ENCODE data around the gene ECD. TPM values are rescaled to one million over a fixed set of nuclear protein-coding genes. Genes with fewer than 3 reads are reported as not detected.

ECD gene
- total and polyA plus RNA-seq, 2 of the 4 experiments (the other 2 are of a cell fraction) = 22.1 to 32.8 TPM

GRCh38 chr10:73161079-73161478, 6.7 kb downstream of the ECD start:
- no peak overlapping the region for H2BK120ac ChIP-seq (ENCODE audit: low read depth, low read length)
- H3K27ac ChIP-seq (ENCODE audit: insufficient read depth, low read length) = no peak overlapping the region
- no peak overlapping the region for H2AK9ac ChIP-seq (replicated peaks; ENCODE audit: low read depth, low read length, poor library complexity)
- H3K4ac ChIP-seq (ENCODE audit: low read depth, low read length) = no peak overlapping the region
- DNase-seq (no peak), ATAC-seq (ENCODE audit: low read depth) (no peak)
- no TSS peak for BruUV-seq (replicated peaks)
- H3K56ac ChIP-seq (ENCODE audit: extremely low read depth, insufficient read depth, low read length) = no peak overlapping the region
- no peak overlapping the region for H3K4me3 ChIP-seq (ENCODE audit: insufficient read depth, low read depth, low read length)
- peaks cover 18 to 24% of the 10 kb centered on the region in 2 experiments for H3K79me1 ChIP-seq (ENCODE audit: low read depth in 1 of 2, low read length in 2 of 2)
- no peaks in the 10 kb centered on the region for H3K27me3 ChIP-seq (ENCODE audit: control insufficient read depth, insufficient read depth, low read length)
- no peak overlapping the region for H3K23ac ChIP-seq (ENCODE audit: low read depth, low read length)
- H4K8ac ChIP-seq (ENCODE audit: low read depth in 2 of 2, low read length in 2 of 2) = no peak overlapping the region
- dilution Hi-C loops (cut with HindIII; ENCODE audit: low sequenced_read_pairs, unreplicated experiment) (no loop called here), in situ Hi-C loops (cut with MboI; ENCODE audit: low sequenced_read_pairs) (no loop called here), intact Hi-C loops (cut with micrococcal nuclease) (no loop called here)
- TF ChIP-seq CTCF (conservative IDR thresholded peaks at IDR 0.05; ENCODE audit: low read depth, low read length) (no peak), MAFK (IDR thresholded peaks at IDR 0.05; ENCODE audit: low read depth, low read length) (no peak), FOS (IDR thresholded peaks at IDR 0.05; ENCODE audit: low read depth, low read length) (no peak), MXI1 (IDR thresholded peaks at IDR 0.05; ENCODE audit: borderline replicate concordance, low read depth, low read length) (no peak)
- TF ChIP-seq, protein P1, sequence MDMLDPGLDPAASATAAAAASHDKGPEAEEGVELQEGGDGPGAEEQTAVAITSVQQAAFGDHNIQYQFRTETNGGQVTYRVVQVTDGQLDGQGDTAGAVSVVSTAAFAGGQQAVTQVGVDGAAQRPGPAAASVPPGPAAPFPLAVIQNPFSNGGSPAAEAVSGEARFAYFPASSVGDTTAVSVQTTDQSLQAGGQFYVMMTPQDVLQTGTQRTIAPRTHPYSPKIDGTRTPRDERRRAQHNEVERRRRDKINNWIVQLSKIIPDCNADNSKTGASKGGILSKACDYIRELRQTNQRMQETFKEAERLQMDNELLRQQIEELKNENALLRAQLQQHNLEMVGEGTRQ (IDR thresholded peaks at IDR 0.05; ENCODE audit: low read depth, low read length) = no peak
- H3K4me2 ChIP-seq (ENCODE audit: low read depth, low read length) = no peak overlapping the region
- ChIA-PET POLR2A (ENCODE audit: unreplicated experiment) (no interaction called here), CTCF (interaction anchor here (0.8 kb wide), 1 partner anchor 9 kb away, joined by 3 read pairs; no protein-coding TSS in a partner anchor)
- H3K9ac ChIP-seq (ENCODE audit: low read depth, low read length) = no peak overlapping the region
- H3K14ac ChIP-seq (replicated peaks; ENCODE audit: low read depth, low read length) = no peak overlapping the region
- peaks cover 10% of the 10 kb centered on the region; the same call in 1 of the 2 replicates for H4K20me1 ChIP-seq (ENCODE audit: insufficient read depth, low read length)
- WGBS, 2 experiments (ENCODE audit: extremely low coverage in 2 of 2, insufficient read length in 1 of 2) = no CpG with 5 or more reads among the region's 1 CpG
- H2AK5ac ChIP-seq (ENCODE audit: low read depth, low read length) = no peak overlapping the region
- H4K5ac ChIP-seq (ENCODE audit: low read depth, low read length) = no peak overlapping the region
- H3K9me1 ChIP-seq (ENCODE audit: insufficient read depth, low read length) = no peaks in the 10 kb centered on the region
- H3K18ac ChIP-seq (ENCODE audit: low read depth, low read length) = no peak overlapping the region
- no peak overlapping the region for H2AFZ ChIP-seq (replicated peaks; ENCODE audit: low read length, poor library complexity)
- H2BK5ac ChIP-seq (ENCODE audit: low read depth, low read length, poor library complexity, severe bottlenecking) = no peak overlapping the region
- H3K9me3 ChIP-seq (ENCODE audit: control insufficient read depth, insufficient read depth, low read length) = no peaks in the 10 kb centered on the region
- H2BK20ac ChIP-seq (ENCODE audit: low read depth, low read length) = no peak overlapping the region
- H3K4me1 ChIP-seq (ENCODE audit: control insufficient read depth, insufficient read depth, low read length) = no peaks in the 10 kb centered on the region
- H2BK15ac ChIP-seq (ENCODE audit: low read depth, low read length) = no peak overlapping the region
- H4K91ac ChIP-seq (ENCODE audit: insufficient read depth, low read depth, low read length) = no peak overlapping the region
- peaks cover 17% of the 10 kb centered on the region for H3K36me3 ChIP-seq (ENCODE audit: control insufficient read depth, insufficient read depth, low read length)
